Subcutaneous adipose tissue (tissue), 4 donors: ENCODE data around the gene VWA8. TPM values are rescaled to one million over a fixed set of nuclear protein-coding genes. Genes with fewer than 3 reads are reported as not detected.

Source experiments
- CTCF ChIP-seq: fragments of 450-650 bp; IDR thresholded peaks from one replicate; pipeline ENCODE4 v1.5.1; 2016; ENCODE audit warnings: low read depth, mild to moderate bottlenecking, control low read depth, antibody characterized with exemption, moderate library complexity
- total RNA-seq, 4 donors: library from RNA; depleted of rRNA; stranded (reverse); fragments of >200 nt; gene quantifications; one replicate each; pipeline ENCODE4 v1.1.0, GENCODE V29; 2016

Gene VWA8
- total RNA-seq, 4 donors from 2014 or later: 18.1 to 28.3 (median 20.3) TPM

GRCh38 chr13:41696163-41697003 is 264.5 kb downstream of the VWA8 start:
- no peak for TF ChIP-seq CTCF

DNA sequence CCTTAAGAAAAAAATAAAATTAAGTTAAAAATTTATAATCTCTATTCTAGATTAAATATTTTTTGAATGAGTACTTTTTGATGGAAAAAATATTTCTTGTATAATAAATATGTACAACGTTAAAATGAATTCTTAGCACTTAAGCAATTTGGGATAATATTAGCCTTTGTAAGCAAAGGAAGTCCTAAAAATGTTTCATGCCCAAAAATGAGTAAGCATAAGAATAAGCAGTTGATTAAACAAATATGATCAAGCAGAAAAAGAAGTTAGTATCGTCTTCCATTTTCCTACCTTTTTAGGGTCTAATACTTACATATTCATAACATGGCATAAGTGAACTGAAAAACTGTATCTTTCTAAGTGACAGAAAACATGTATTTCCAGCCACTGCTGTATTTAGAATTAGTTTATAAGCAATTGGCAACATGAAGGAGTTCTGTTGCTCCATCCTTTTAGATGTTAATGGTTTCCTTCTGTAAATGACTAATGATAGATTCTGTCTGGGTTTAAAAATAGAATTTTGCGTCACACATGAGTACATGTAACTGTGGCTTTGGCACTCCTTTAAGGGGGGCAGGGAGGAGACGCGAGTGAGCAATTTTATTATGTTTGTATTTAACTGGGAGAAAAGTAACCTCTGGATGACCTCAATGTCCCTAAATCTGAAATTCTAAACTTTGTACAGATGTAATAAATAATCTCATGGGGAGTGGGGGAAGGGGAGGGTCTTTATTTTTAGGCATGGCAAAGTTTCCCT is 266.2 kb downstream of the VWA8 start:
- TF ChIP-seq CTCF: no peak

GRCh38 chr13:41693434-41693833 is 267.5 kb downstream of the VWA8 start:
- no peak for TF ChIP-seq CTCF

DNA sequence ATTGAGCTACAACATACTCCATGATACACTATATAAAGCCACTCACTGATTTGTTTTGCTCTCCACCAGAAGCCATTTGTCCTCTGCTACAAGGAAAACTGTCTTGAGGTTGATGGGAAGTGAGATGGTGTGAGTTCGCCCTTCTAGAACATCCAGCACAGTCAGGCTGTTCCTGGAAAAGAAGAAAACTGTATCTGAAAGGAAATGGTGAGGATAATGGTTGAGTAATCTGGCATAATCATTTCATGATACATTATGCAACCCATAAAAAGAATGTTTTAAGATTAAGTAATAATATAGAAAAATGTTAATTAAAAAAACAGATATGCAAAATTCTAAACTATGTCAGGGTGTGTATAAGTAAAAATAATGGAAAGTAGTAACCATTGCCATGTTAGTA is 269.6 kb downstream of the VWA8 start:
- no peak for TF ChIP-seq CTCF

GRCh38 chr13:41682766-41683165 is 278.1 kb downstream of the VWA8 start:
- no peak for TF ChIP-seq CTCF

DNA sequence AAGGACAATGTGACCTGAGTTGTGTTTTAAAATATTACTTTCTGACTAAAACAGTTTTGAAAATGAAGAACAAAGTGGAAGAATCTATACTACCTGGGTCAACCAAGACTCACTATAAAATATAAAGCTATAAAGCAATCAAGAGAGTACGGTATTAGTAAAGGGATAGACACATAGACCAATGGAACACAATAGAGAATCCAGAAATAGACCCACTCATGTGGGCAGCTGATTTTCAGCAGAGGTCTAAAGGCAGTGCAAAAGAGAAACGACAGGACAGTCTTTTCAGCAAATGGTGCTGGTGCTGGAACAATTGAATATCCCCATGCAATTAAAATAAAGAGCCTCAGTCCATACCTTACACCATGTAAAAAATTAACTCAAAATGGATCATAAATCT is 278.9 kb downstream of the VWA8 start:
- TF ChIP-seq CTCF: no peak

DNA sequence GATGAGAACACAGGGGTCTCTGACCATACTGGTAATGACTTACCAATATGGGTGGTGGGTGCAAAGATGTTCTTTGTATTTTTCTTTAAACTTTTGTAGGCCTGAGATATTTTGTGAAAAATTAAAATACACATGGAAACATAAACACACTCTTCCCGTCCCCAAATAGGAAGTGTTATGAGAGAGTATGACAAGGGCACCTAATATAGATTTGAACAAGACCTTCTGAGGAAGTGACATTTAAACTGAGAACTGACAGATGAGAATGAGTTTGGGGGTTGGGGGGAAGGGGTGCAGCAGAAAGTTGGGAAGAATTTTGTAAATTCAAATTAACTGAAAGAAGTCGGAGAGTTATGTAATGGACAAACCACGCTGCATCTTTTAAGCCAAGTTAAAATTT is 279.3 kb downstream of the VWA8 start:
- TF ChIP-seq CTCF: no peak
